Cerebellar cortex (tissue), 1 donor: ENCODE results near the gene TRABD2B.

Source experiments
- DNase-seq: peaks from one replicate; pipeline ENCODE4 v3.0.0-alpha.2; 2015; ENCODE audit warnings: low spot score

The TRABD2B gene

DNA sequence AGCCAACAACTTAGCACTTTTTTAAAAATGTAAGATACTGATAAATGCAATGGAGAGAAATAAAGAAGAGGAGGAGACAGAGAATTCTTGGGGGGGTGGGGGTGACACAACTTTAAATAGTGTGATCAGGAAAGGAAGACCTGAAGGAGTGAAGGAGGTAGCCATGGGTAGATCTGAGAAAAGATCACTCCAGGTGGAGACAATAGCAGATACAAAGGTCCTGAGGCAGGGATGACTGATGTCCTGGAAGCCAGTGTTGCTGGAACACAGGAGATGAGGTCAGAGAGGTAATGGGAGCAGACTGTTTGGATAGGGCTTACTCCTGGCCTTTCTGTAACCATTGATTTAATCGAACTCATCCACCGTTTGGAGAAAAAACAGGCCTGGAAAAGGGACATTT lies 24.6 kb upstream of the TRABD2B start:
- DNase-seq: no peak

DNA sequence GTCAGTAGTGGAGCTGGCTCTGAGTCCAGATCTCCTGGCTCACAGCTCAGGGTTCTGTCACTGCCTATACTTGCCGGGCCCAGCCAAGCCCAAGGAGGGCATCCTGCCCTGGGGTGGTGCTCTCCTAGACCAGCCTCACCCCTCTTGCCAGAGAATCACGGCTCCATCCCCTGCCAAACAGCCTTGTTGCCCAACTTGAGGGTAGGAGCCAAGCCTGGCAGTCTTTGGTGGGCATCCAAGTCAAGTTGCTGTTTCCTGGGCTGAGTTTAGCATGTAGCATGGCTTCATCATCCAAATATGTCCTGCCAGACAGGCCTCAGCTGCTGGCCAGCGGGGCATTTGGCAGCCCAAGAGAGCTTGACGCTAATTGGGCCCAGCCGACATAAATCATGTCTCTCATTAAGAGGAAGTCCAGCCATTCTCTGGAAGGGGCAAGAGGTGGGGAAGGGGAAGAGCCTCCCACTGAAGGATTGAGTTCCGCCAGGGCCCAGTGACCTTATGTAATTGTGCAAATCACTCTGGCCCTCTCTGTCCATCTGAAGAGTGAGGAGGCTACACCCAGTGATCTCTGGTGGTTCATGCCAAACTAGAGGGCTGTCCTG lies 22.6 kb upstream of the TRABD2B start:
- DNase-seq: peak; percentile 35

DNA sequence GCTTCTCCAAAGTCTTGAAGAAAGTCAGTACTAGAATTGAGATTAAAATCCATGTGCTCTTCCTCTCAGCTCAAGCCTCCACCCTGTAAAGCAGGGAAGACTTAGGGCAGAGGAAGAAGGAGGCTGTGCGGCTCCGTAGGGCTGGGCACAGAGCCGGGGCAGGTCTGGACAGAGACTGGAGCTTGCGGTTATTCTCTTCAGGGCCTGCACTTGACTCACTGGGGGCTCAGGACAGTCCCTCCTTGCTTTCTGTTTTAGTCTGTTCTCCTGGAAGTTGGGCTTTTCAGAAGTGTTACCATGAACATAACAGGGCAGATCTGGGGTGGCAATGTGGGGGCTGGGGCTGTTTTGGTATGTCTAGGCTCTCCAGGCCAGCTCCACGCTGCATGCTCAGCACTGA lies 21.6 kb upstream of the TRABD2B start:
- no peak for DNase-seq

DNA sequence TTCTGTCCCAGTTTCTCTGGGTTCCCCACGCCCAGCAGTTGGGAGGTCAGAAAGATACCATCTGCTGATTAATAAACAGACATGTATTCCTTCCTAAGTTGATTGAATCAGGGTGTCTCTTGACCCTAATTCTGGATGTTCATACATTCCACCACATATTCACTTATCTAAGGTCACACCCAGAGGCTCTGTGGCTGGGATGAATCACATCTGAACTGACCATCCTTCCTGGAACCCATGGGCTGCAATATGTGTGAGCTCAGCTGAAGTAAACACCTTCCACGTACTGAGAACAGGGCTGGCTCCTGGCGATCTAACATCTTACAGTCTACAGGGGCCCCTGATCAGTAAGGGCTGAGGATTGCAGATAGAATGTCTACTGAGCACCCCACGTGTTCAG lies 20.5 kb upstream of the TRABD2B start:
- no peak for DNase-seq

DNA sequence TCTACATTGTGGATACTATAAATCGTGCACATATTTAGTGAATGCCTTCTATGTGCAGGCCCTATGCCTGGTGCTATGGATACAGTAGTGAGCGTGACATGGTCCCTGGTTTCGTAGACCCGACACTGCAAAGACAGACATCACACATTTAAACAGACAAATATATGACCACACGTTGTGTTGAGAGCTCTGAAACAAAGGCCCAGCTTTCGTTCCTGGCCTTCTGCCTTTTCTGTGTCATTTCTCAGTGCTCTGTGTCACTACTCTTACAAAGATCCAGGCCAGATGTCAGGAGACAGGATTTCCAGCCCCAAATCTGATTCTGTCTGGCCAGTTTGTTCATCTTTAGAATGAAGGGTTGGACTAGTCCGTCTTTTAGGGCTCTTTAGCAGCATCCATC lies 19.3 kb upstream of the TRABD2B start:
- no peak for DNase-seq

DNA sequence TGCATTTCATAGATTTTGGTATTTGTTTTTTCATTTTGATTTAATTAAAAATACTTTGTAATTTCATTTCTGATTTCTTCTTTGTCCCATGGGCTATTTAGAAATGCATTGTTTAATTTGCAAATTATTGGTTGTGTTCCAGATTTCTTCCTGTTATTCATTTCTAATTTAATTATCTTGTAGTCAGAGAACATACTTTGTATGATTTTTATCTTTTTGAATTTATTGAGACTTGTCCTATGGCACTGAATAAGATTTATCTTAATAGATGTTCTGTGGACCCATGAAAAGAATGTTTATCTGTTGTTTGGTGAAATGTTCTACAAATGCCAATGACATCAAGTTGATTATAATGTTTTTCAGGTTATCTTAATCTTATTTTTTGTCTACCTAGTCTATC lies 16.1 kb upstream of the TRABD2B start:
- DNase-seq: no peak

DNA sequence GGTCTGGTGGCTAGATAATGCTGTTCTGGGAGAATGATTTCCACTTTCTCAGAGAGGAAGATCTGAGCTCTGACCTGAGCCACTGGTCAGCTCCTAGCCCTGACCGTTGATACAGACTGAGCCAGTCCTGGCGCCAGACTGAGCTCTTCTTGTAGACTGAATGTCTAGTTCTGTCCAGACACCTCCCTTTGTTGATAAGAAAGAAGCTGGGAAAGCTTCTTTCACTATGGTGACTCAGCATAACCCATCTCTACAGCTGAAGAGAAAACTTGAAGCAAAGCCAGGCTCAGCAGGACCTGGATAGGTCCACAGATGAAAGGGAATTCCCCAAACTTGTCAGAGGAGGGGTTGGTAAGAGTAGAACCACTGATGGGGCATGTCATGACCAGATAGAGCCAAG lies 9.9 kb upstream of the TRABD2B start:
- DNase-seq: no peak

DNA sequence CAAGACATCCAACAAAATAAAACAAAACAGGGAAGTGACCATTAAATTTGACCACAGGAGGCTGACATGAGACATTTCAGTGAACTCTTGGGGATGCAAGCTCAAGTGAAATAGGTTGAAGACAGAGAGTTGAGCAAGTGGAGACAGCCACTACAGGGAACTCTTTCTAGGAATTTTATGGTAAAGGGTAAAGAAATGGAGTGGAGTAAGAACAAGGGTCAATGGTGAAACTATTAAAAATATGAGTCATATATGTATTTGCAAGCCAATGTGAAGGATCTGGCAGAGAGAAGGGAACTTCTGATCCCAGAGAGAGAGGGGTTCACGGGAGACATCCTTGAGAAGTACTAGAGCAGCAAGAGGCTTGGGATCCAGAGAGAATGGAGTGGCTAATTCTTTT lies 9.1 kb upstream of the TRABD2B start:
- DNase-seq: no peak

DNA sequence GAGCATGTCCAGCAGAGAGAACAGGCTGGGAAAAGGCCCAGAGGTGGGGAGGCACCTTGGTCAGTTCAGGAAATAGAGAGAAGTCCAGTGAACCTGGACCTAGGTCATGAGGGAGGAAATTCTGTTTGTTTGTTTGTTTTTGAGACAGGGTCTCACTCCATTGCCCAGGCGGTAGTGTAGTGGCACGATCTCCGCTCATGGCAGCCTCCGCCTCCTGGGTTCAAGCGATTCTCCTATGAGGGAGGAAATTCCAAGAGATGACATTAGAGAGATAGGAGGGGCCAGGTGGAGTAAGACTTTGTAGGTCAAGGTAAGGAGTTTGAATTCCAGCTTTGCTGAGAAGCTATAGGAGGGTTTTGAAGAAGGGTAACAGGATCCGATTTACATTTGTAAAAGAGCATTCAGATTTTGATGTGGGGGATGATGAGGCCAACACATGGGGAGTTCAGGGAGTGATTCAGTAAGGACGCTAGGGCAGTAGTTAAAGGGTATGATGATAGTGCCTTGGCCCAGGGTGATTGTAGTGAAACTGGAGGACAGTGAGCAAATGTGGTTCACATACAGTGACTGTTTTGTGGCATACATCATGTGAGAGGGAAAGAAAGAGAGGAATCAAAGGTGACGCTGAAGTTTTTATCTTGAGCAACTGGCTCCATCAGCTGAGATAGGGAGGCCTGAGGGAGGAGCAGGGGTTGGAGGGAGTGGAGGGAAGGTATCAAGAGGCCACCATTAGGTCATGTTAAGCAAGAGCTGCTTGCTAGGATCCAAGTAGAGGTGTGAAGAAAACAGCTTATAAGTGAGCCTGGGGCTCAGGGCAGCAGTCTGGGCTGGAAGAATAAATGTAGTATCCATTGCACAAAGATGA lies 8.3 kb upstream of the TRABD2B start:
- no peak for DNase-seq

DNA sequence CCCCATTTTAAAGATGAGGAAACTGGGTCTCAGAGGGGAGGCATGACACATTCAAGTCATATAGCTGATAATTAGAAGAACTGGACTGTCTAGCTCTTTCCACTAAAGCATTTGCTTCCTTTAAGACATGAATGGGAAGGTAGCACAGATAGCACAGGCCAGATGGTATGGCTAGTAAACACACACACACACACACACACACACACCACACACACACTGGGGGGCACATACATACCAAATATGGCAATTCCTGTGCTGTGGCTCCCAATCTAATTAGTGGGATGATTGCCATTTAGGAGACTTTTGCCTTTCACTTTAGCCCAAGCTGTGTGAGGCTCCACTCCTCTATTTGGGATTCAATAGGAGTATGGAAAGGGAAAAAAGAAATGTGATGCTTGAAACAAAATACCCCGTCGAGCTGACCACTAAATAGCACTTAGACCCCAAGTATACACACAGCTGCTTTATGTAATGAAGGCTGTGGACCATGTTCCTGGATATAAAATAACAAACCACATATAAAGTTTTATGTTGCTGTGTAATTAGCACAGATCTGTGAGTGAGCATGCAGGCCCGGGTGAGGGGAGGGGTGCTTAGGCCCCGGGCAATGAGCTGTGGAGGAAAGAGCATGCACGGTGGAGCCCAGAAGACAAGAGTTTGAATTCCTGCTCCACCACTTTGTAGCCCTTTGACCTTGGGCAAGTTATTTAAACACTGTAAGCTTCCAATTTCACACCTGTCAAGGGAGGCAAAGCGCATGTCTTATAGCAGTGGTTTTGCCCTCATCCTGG lies 6.8 kb upstream of the TRABD2B start:
- DNase-seq: no peak

DNA sequence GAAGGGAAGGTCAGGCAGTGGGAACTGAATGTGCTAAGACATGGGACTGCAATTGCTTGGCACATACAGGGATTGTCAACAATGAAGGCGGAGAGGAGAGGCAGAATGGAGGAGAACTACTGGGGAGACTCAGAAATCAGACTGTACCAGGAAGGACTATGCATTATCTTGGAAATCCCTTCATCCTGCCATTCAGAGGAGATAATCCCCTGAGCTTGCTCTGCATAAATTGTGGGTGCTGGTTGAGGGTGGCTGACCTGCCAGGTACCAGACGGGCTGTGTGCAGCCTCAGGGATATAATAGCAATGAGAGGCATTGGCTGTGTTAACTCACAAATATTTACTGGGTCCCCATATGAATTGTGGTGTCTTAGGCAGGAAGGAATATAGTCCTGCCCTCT lies 5.0 kb upstream of the TRABD2B start:
- DNase-seq: no peak

DNA sequence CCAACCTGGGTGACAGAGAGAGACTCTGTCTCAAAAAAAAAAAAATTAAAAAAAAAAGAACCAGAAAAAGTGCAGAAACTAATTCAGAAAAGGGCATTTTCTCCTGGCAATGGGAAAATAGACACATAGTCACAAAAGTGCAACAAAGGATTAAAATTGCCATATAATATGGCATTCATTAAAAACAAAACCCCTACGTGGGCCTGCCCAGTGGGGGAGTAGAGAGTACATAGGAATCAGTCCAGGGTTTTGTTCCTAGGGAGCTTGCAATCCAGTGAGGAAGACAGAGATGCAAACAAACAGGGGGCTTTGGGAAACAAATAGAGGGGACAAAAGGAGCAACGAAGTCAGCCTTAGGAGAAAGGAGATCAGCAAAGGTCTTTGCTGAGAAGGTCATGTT lies 4.5 kb upstream of the TRABD2B start:
- DNase-seq: no peak

DNA sequence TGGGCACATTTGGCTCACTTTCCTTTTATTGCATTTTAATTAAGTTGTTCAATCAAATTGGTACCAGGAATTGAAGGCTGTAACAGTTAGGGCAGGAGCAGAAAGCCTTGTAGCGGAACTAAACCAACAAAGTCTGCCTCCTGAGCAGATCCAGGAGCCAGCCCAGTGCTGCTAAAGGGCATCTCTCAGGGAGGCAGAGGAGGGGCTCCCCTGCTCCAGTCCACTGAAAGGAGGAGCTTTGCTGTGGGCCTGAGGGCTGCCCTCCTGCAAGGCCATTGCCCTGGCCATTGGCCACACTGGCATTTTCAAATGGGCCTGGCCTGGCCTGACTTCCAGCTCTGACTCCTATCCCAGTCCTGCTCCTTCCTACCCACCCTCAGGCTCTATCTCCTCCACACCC lies 3.7 kb upstream of the TRABD2B start:
- DNase-seq: no peak

DNA sequence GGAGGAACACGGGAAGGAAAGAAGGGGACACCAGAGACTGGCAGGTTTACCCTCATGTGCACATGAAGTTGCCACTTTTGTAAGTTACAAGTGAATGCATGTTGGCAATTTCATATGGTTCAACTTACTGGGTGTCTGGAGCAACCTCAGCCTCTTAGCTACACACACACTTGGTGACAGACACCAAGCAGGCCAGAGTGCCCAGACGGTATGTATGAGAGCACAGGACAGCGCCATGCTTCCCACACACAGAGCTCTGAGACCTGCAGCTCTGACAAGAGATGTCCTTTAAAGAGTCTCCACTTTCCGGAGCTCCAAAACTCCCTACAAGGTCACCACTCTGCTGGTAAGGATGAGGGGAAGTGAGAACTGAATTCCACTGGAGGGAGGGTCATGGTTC lies 1.9 kb upstream of the TRABD2B start:
- no peak for DNase-seq

DNA sequence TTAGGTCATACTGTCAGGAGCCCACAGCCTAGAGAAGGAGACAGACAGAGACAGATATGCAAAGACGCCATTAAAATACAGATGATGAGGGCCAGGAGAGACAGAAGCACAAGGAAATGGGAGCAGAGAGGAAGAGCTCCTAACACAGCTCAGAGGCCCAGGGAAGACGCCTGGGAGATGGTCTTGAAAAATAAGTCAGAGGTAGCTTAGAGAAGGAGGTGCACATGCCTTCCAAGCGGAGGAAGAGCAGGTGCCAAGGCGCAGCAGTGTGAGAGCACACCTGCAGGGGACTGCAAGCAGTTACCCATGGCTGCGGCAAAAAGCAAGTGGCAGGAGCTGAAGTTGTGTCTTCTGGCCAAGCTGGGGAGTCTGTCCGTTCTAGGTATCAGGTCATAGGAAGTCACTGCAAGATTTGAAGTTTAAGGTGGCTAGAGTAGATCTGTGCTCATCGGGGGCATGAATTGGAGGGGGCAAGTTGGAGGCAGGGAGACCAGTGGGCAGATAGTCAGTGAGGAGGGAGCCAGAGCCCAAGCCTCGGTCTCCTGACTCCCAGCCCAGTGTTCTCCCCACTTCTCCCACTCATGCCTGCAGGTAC lies 1.3 kb upstream of the TRABD2B start:
- DNase-seq: no peak

DNA sequence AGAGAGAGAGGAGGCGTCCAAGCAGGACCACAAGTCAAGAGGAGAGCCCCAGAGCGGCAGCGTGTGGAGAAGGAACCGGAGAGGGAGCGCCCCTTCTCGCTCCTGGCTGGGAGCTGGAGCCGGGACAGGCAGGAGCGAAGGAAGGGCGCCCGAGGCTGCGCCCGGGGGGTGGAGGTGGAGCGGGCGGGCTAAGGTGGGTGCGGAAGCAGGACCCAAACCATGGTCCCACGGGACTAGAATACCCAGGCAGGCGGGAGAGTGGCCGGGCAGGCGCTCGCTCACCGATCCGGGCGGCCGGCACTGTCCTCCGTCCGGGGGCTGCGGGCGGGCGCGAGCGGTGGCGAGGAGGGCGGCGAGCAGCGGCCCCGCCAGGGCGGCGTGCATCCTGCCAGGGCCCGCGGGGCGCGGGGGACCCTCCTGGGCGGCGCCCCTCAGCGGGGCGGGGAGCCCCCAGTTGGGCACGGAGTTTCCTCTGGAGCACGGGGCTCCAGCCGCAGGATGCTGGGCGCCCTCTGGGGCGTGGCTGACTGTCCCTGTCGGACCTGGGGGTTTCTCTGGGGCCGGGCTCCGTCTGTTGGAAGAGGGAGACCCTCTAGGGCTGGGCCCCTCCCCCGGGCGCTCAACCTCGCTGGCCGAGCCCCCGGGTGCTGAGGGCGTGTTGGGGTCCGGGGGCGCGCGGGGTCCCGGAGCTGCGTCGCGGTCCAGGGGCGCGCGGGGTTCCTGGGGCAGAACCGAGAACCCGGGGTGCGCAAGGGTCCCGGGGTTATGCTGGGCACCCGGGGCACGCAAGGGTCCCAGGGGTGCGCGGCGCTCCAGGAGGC lies 569 bp downstream of the TRABD2B start:
- DNase-seq: no peak

DNA sequence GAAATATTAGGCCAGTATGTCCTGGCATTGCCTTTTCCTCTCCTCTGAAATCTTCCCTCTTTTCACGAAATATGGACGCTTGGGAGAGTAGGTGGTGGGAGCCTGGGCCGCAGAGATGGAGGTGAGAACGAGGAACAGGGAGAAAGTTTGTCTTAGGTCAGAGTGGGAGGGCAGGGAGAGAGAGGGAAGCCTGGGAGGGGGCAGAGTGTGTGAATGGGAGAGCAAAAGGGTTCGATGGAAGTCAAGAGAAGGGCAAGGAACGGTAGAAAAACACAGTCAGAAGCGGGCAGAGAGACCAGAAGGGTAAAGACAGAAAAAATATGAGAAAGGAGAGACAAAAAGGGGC lies 1.2 kb downstream of the TRABD2B start:
- no peak for DNase-seq

DNA sequence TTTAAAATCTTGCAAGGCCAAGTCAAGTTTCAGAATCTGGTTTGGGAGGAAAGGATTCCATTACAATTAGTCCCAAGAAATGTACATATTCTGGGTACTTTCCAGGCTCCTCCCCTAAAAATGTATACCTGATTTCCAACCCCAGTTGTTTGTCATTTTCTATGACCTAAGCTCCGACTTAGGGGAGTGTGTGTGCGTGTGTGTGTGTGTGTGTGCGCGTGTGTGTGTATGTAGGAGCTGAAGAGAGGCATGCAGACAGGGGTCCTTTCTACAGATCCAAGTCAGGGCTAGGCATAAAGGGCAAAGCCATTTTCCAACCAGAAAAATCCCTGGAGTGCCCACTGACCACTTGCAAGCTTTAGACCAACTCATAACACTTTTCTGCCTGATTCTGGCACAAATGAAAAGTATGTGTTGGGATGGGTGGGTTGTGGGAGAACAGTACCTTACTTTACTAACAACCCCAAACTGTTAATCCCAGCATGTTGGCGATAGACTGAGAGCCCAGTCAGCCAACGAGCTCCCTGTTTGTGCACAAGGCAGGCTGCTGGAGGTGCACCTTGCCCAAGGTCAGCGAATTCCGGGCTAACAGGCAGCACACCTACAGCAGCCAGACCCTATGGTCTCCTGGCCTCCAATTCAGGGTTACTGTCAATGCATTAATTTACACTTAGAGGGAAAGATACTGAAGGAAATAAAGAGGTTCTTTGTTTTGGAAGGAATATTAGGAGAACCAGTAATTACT lies 1.7 kb downstream of the TRABD2B start:
- no peak for DNase-seq

DNA sequence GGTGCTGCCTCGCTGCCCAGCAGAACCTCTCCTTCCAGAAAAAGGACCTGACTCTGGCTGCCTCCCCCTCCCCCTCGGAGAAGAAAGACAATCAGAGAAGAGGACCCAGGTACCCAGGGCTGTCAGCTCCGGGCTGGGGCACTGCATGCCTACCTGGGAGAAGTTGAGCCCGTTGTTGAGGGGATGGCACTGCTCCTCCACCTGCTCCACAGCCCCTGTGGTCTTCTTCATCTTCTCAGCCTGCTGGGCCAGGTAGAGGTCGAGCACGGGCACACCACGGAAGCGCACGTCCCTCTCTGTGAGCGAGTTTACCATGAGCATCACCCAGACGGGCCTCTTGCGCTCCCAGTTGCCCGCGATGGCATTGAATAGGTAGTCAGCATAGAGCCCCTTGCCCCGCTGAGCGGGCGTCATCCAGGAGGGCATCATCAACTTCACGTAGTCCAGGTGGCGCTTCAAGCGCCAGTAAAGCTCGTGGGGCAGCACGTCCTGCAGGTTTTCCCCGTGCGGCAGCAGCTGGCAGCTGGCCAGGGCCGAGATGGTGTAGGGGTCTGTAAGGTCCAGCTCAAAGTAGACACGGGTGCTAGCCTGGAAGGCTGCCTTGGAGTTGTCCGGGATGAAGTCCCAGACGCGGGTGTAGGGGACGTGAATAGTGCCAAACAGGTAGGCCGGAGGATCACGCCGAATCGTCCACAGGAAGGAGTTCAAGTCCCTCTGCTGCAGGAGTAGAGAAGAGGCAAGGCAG lies 3.1 kb downstream of the TRABD2B start:
- DNase-seq: no peak

DNA sequence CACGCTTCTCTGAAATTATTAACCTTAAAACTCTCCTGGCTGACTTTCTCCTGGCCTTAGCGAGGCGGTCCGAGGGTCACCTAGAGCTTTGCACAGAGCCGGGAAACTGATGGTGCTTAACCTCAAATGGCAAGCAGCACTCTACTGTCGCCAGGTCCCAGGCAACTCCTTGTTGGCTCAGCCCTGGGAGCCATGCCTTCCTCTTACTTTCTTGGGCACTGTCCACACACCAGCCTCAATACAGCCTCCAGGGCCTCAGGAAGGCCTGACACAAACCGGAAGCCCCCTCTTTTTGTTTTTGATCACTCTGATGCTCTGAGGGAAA lies 3.8 kb downstream of the TRABD2B start:
- no peak for DNase-seq
